ENCODE results near the gene ZGLP1. TPM values are rescaled to one million over a fixed set of nuclear protein-coding genes. Genes with fewer than 3 reads are reported as not detected.

The ZGLP1 gene
- total RNA-seq, 6 experiments from 2014 or later, result 0.62 to 4.4 (median 1.5) TPM

- Histone ChIP-seq H3K4me3 (no peak overlapping the region), H3K4me1 (peaks cover 0 to 6% (median 2%) of the 10 kb centered on the region in 4 donors), H3K27me3 (no peaks in the 10 kb centered on the region), H3K9me3 (no peaks in the 10 kb centered on the region), H3K27ac (no peak overlapping the region), H3K36me3 (peaks cover 0 to 67% (median 12%) of the 10 kb centered on the region in 4 donors)
- DNase-seq (no peak), ATAC-seq (no peak)
- 73% methylated on average over 5 of the region's 13 CpGs for WGBS (ENCODE audit: insufficient coverage, low coverage, low lambda C conversion rate, missing lambda C conversion rate)
- intact Hi-C loops (cut with DNase I), result no loop called here
- no peak for TF ChIP-seq CTCF (IDR thresholded peaks at IDR 0.05)
- TF ChIP-seq POLR2A (IDR thresholded peaks at IDR 0.05), result no peak
Observed at GRCh38 chr19:10318807-10319682, 9.4 kb upstream of the ZGLP1 start.

- no peak overlapping the region for H3K27ac ChIP-seq
- no peak for TF ChIP-seq POLR2A (IDR thresholded peaks at IDR 0.05)
- TF ChIP-seq CTCF (IDR thresholded peaks at IDR 0.05), result no peak
- H3K36me3 ChIP-seq, result peaks cover 0 to 57% (median 12%) of the 10 kb centered on the region in 4 donors
- WGBS (ENCODE audit: insufficient coverage, low coverage, low lambda C conversion rate, missing lambda C conversion rate), result 92% methylated on average over 4 of the region's 15 CpGs
- no peak for ATAC-seq
- H3K27me3 ChIP-seq, result no peaks in the 10 kb centered on the region
- DNase-seq, result no peak
- intact Hi-C loops (cut with DNase I), result no loop called here
- peaks cover 0 to 6% (median 2%) of the 10 kb centered on the region in 4 donors for H3K4me1 ChIP-seq
- H3K9me3 ChIP-seq, result no peaks in the 10 kb centered on the region
- H3K4me3 ChIP-seq, result no peak overlapping the region
Observed at GRCh38 chr19:10317857-10318462, 8.3 kb upstream of the ZGLP1 start.

- TF ChIP-seq POLR2A (IDR thresholded peaks at IDR 0.05) (no peak), CTCF (IDR thresholded peaks at IDR 0.05) (no peak)
- no peaks in the 10 kb centered on the region for H3K9me3 ChIP-seq
- ATAC-seq (no peak), DNase-seq (no peak)
- intact Hi-C loops (cut with DNase I), result no loop called here
- H3K27ac ChIP-seq, result no peak overlapping the region
- H3K27me3 ChIP-seq, result no peaks in the 10 kb centered on the region
- peaks cover 0 to 6% (median 2%) of the 10 kb centered on the region in 4 donors for H3K4me1 ChIP-seq
- H3K36me3 ChIP-seq, result peaks cover 0 to 50% (median 12%) of the 10 kb centered on the region in 4 donors
- no peak overlapping the region for H3K4me3 ChIP-seq
- WGBS (ENCODE audit: insufficient coverage, low coverage, low lambda C conversion rate, missing lambda C conversion rate), result 81% methylated on average over 13 of the region's 29 CpGs
Observed at GRCh38 chr19:10317045-10317856, 7.6 kb upstream of the ZGLP1 start.

GRCh38 chr19:10316229-10317044 is 6.8 kb upstream of the ZGLP1 start:
- intact Hi-C loops (cut with DNase I), result no loop called here
- no peak overlapping the region for H3K27ac ChIP-seq
- no peaks in the 10 kb centered on the region for H3K9me3 ChIP-seq
- H3K27me3 ChIP-seq, result no peaks in the 10 kb centered on the region
- TF ChIP-seq CTCF (IDR thresholded peaks at IDR 0.05) (no peak), POLR2A (IDR thresholded peaks at IDR 0.05) (no peak)
- H3K36me3 ChIP-seq, result peaks cover 0 to 43% (median 12%) of the 10 kb centered on the region in 4 donors
- peaks cover 0 to 6% (median 2%) of the 10 kb centered on the region in 4 donors for H3K4me1 ChIP-seq
- peak in 1 of 3 donors; percentile 49 for DNase-seq
- H3K4me3 ChIP-seq, result peak overlapping the region in 1 of 3 donors; percentile 82
- ATAC-seq, result peak; percentile 4 to 9 (median 5)
- WGBS (ENCODE audit: insufficient coverage, low coverage, low lambda C conversion rate, missing lambda C conversion rate), result 61% methylated on average over 11 of the region's 19 CpGs
